GM23338 (cell line): Measurements from ENCODE around the gene USP31. TPM values are rescaled to one million over a fixed set of nuclear protein-coding genes. Genes with fewer than 3 reads are reported as not detected.

Source experiments
- CREB1 ChIP-seq: fragments of 250-450 bp; sonication (Bioruptor Pico); IDR thresholded peaks from 2 replicates; pipeline ENCODE4 v1.5.0; 2020; ENCODE audit warnings: low read depth, mild to moderate bottlenecking, moderate library complexity
- ETS1 ChIP-seq: IDR thresholded peaks from 2 replicates; pipeline ENCODE4 v1.6.1; 2016; ENCODE audit warnings: antibody characterized with exemption
- EZH2 ChIP-seq: fragments of 200-600 bp; sonication (generic); IDR thresholded peaks from one replicate; pipeline ENCODE4 v1.8.0; 2017; ENCODE audit warnings: antibody characterized with exemption, mild to moderate bottlenecking, low read depth; ENCODE audit not compliant: unreplicated experiment
- EZH2phosphoT487 ChIP-seq: fragments of 200-600 bp; sonication (generic); IDR thresholded peaks from one replicate; pipeline ENCODE4 v1.8.1; 2018; ENCODE audit warnings: antibody characterized with exemption; ENCODE audit not compliant: unreplicated experiment
- NANOG ChIP-seq: IDR thresholded peaks from 2 replicates; pipeline ENCODE4 v1.6.1; 2016; ENCODE audit warnings: antibody characterized with exemption, borderline replicate concordance
- POLR2AphosphoS5 ChIP-seq: IDR thresholded peaks from 2 replicates; pipeline ENCODE4 v1.6.1; 2016; ENCODE audit warnings: antibody characterized with exemption, low read depth
- REST ChIP-seq: IDR thresholded peaks from one replicate; pipeline ENCODE4 v1.6.1; 2018; ENCODE audit warnings: antibody characterized with exemption; ENCODE audit not compliant: unreplicated experiment
- STAT1 ChIP-seq: IDR thresholded peaks from one replicate; pipeline ENCODE4 v1.6.1; 2016; ENCODE audit warnings: antibody characterized with exemption; ENCODE audit not compliant: unreplicated experiment
- ZNF114 ChIP-seq: fragments of 250-450 bp; sonication (Bioruptor Pico); IDR thresholded peaks from 2 replicates; pipeline ENCODE4 v1.5.0; 2020; ENCODE audit warnings: mild to moderate bottlenecking, moderate library complexity
- ZNF331 ChIP-seq: fragments of 250-450 bp; sonication (Bioruptor Pico); IDR thresholded peaks from 2 replicates; pipeline ENCODE4 v1.5.0; 2020; ENCODE audit warnings: low read depth, mild to moderate bottlenecking, moderate library complexity
- ZNF462 ChIP-seq: fragments of 250-450 bp; sonication (Bioruptor Pico); IDR thresholded peaks from 2 replicates; pipeline ENCODE4 v1.5.0; 2020; ENCODE audit warnings: mild to moderate bottlenecking, moderate library complexity
- polyA plus RNA-seq: library from polyadenylated mRNA; unstranded; fragments of >200 nt; fragmentation: Nextera tagmentation; extraction: Ambion mirVana; gene quantifications from 2 replicates; pipeline ENCODE4 v1.2.1, GENCODE V29; 2016
- total RNA-seq: library from RNA; depleted of rRNA; stranded (reverse); fragments of >200 nt; shearing (Covaris generic); gene quantifications from 2 replicates; pipeline ENCODE4 v1.2.3, GENCODE V29; 2014

USP31 gene
- total and polyA plus RNA-seq, 2 experiments from 2014 or later = 4.3 to 17.9 TPM

GRCh38 chr16:23152386-23153178, 3.3 kb upstream of the USP31 start (continued):
- TF ChIP-seq ZNF462 (CRISPR knock-in tag) (no peak), ZNF331 (CRISPR knock-in tag) (no peak), ETS1 (no peak), STAT1 (no peak), NANOG (no peak), ZNF114 (no peak), CREB1 (CRISPR knock-in tag) (no peak), POLR2AphosphoS5 (no peak), EZH2phosphoT487 (no peak), EZH2 (no peak), REST (no peak)
